VCaP (cell line): ENCODE data around the gene CNOT11.
"Not testable (repeated sequence)": the region's sequence is repeated elsewhere in the genome, so short reads cannot be mapped to it uniquely, and the experiment has no call there.

Experiments
- H3K27ac ChIP-seq: fragments of 450-650 bp; 2 replicates; pipeline ENCODE4 v1.5.1; 2017
- TF ChIP-seq, protein P1 (sequence below): fragments of 450-650 bp; conservative IDR thresholded peaks from 2 replicates; pipeline ENCODE4 v1.5.1; 2017; ENCODE audit warnings: mild to moderate bottlenecking, moderate library complexity

The CNOT11 gene

DNA sequence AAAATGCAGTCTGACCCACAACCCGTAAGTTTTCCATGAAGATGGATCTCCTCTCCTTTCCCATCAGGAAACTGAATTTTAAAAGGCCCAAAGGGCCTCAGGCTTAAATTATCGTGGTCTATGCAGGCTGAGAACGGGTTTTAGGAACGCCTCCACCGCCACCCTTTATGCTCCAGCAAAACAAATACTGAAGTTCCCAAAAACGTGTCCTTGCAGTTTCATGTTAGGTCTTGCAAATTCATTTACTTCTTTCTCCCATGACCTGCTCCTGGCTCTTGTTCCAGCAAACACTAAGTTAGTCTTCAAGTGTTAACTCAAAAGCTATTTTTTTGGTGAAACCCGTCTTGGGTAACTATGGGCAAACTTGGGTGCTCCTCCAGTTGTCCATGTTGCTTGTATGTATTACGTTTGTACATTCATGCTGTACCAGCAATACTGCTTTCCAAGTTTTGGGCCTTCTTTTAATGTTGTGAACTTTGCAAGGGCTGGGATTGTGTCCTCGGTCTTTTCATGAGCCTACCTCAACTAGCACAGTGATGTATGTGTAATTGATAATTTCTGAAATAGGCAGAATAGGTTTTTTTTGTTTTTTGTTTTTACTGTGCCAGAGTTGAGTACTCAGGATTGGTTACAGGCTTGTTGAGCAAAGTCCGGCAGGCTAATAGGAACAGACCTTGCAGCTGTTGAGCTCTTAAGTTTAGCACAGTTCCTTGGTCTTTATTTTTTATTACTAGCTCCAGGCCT is 57.6 kb downstream of the CNOT11 start:
- TF ChIP-seq, protein P1, sequence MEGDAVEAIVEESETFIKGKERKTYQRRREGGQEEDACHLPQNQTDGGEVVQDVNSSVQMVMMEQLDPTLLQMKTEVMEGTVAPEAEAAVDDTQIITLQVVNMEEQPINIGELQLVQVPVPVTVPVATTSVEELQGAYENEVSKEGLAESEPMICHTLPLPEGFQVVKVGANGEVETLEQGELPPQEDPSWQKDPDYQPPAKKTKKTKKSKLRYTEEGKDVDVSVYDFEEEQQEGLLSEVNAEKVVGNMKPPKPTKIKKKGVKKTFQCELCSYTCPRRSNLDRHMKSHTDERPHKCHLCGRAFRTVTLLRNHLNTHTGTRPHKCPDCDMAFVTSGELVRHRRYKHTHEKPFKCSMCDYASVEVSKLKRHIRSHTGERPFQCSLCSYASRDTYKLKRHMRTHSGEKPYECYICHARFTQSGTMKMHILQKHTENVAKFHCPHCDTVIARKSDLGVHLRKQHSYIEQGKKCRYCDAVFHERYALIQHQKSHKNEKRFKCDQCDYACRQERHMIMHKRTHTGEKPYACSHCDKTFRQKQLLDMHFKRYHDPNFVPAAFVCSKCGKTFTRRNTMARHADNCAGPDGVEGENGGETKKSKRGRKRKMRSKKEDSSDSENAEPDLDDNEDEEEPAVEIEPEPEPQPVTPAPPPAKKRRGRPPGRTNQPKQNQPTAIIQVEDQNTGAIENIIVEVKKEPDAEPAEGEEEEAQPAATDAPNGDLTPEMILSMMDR, result no peak
- H3K27ac ChIP-seq, result no peak overlapping the region

DNA sequence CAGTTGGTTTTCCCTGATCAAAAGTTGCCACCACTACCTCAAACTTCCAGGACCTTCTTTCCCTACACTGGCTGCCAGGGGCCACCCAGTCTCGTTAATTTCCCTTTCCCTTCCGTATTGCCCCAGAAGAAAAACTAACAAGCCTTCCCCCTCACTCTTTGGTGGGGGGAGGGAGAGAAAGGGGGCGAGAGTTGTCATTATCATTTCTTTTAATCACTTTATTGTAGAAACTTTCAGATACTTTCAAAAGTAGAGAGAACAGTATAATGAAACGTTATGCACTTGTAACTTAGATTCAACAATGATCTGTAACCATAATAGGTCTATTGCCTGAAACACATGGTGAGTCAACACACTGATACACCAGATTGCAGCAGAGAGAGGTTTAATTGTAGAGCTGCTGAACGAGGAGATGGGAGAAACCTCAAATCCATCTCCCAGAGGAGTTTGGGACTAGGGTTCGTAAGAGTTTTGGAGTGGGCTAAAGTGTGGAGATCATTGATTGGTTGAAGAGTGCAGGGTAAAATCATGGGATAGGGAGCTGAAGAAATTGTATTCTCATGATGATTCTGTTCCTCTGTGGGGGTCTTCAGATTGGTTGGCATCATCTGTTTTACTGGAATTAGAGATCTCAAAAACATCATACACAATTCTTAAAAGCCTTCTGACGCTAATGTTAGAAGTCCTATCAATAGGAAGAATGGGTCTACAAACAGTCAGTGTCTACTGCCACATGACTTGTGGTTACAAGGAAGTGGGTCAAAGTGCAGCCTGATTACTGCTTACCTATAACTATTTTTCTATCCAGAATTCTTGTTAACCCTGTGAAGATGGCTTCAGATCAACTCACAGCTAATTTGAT is 58.4 kb downstream of the CNOT11 start:
- no peak overlapping the region for H3K27ac ChIP-seq
- TF ChIP-seq, protein P1, result no peak

DNA sequence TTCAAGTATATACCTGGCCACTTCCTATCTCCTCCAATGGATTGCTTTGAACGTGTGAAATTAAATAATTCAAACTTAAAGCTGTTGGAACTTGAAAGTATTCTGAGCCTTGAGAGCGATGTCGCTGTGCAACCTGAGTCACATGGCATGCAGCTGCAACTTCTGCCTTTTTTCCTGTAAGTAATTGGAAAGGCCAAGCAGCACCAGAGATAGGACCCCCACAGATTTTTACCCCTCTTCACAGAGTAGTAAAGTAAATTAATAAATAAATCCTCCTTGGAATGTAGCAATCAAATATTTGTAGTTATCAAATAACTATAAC is 59.0 kb downstream of the CNOT11 start:
- TF ChIP-seq, protein P1, result no peak
- H3K27ac ChIP-seq, result no peak overlapping the region

DNA sequence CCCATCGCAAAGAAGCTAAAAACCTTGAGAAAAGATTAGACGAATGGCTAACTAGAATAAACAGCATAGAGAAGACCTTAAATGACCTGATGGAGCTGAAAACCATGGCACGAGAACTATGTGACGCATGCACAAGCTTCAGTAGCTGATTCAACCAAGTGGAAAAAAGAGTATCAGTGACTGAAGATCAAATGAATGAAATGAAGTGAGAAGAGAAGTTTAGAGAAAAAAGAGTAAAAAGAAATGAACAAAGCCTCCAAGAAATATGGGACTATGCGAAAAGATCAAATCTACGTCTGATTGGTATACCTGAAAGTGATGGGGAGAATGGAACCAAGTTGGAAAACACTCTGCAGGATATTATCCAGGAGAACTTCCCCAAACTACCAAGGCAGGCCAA is 63.9 kb downstream of the CNOT11 start:
- not testable (repeated sequence) for H3K27ac ChIP-seq
